GM21825 (cell line): ENCODE data around the gene DVL2.
"Not testable (repeated sequence)": the region's sequence is repeated elsewhere in the genome, so short reads cannot be mapped to it uniquely, and the experiment has no call there.

ENCODE experiments used
- ATAC-seq: cut with Tn5 transposase; IDR thresholded peaks from one replicate; pipeline ENCODE4 v1.9.1; 2021; ENCODE audit warnings: mild to moderate bottlenecking, moderate library complexity; ENCODE audit not compliant: unreplicated experiment

DVL2 gene

DNA sequence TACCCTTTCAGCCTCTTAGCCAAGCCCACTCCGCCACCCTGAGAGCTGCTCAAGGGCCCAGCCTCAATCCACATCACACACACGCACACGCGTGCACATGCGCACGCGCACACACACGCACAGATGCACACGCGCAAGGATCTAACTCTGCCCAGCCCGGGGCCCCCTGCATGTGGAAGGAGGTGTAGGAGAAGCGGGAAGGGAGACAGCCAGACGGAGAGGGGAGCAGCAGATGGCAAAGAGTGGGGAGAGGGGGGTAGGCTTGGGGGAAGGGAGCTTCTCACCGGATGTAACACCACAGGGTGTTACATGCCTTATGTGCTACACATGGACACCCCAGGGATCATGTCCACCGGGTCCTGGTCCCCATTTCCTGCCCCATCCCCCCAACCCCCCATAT is 30.0 kb downstream of the DVL2 start:
- ATAC-seq = no peak

GRCh38 chr17:7203391-7203790 is 30.9 kb downstream of the DVL2 start:
- ATAC-seq = no peak

GRCh38 chr17:7196651-7197401 is 37.5 kb downstream of the DVL2 start:
- no peak for ATAC-seq

DNA sequence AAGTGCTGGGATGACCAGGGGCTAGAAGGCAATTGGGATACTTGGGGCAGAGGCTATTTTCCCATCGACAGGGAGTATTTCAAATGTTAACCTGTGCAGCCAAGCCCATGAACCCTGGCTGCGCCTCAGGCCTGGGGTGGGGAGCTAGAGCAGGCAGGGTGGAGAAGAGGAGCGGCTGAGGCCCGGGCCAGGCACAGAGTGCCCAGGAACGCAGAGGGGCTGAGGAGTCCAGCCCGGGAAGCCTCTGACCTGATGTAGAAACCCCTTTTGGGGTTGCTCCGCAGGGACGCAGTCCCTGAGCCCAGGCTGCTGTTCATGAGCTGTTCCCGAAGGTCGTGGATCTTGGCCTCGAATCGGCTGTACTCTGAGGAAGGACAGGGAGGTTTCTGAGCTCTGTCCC is 38.3 kb downstream of the DVL2 start:
- ATAC-seq = no peak

GRCh38 chr17:7192271-7192937 is 41.9 kb downstream of the DVL2 start:
- no peak for ATAC-seq

DNA sequence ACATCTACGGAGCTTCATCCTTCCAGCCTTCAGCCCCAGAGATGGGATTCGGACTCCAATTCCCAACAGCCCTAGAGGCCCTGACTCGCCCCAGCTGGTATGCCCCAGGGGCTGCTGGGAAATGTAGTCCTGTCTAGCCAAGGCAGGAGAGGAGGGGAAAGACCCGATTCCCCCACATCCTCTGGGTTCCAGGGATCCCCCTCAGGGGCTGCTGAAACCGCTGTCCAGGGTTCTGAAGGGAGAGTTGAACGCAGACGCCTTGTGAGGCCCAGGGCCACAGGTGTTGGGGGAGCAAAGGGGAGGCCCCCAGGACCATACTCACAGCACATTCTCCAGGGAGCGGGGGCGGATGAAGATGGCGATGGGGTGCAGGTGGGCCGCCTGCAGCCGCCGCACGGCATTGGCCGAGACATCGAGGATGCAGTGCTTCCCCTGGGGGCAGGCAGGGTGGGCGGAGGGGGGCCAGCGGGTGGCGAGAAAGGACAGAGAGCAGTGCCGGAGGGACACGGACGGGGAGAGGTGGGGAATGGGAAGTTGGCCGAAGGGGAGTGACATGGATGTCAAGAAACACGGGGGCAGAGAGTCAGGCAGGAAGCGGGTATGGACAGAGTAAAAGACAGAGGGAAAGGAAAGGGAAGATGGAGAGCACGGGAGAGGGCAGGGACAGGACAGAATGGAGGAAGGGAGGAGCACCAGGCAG is 42.6 kb downstream of the DVL2 start:
- no peak for ATAC-seq

GRCh38 chr17:7191069-7191468 is 43.2 kb downstream of the DVL2 start:
- no peak for ATAC-seq

DNA sequence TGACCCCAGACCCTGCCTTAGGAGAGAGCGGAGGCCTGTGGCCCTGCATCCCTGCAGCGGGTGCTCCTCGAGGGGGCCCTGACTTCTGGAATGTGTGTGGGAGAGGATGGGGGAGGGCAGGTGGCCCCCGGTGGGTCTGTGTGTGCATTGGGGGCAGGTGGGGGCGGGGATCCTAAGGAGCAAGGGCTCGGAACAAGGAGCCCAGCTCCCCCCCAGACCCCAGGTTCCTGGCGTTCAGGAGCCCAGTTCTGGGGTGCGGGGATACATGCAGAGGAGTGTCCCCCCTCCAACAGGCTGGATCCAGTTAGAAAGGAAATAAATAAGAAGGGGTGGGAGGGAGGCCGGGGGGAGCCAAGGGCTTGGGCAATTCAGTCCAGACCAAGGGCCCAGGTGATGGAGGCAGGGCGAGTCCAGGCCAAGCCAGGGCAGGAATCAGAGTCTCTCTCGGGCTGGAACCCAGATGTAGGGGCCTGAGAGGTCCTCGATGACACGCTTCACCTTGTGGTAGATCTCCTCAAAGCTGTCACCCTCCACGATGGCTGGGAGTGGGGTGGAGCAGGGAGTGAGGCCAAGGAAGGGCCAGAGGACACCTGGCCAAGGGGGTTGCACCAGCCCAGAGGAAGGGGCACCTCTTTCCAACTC is 43.9 kb downstream of the DVL2 start:
- no peak for ATAC-seq

DNA sequence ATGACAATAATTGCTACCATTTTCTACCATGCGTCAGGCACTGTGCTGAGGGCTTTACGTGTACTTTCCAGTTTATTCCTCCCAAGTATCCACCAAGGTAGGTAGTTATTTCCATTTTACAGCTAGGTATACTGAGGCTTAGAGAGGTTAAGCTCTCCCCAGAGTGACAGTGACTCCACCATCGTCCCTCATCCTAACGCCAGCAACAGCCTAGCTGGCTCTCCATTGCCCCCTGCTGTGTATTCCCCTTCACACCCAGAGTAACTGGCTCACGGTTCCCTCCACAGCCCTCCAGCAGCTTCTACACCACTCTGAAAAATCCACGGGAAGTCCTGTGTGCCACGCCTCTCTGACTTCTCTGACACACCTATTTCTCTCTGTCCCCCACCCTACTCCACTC is 48.1 kb downstream of the DVL2 start:
- no peak for ATAC-seq

- no peak for ATAC-seq
Observed at GRCh38 chr17:7184647-7185046, 49.7 kb downstream of the DVL2 start.

GRCh38 chr17:7184091-7184488 is 50.2 kb downstream of the DVL2 start:
- no peak for ATAC-seq

GRCh38 chr17:7183433-7184090 is 50.8 kb downstream of the DVL2 start:
- no peak for ATAC-seq

- not testable (repeated sequence) for ATAC-seq
Observed at GRCh38 chr17:7182101-7182500, 52.2 kb downstream of the DVL2 start.

DNA sequence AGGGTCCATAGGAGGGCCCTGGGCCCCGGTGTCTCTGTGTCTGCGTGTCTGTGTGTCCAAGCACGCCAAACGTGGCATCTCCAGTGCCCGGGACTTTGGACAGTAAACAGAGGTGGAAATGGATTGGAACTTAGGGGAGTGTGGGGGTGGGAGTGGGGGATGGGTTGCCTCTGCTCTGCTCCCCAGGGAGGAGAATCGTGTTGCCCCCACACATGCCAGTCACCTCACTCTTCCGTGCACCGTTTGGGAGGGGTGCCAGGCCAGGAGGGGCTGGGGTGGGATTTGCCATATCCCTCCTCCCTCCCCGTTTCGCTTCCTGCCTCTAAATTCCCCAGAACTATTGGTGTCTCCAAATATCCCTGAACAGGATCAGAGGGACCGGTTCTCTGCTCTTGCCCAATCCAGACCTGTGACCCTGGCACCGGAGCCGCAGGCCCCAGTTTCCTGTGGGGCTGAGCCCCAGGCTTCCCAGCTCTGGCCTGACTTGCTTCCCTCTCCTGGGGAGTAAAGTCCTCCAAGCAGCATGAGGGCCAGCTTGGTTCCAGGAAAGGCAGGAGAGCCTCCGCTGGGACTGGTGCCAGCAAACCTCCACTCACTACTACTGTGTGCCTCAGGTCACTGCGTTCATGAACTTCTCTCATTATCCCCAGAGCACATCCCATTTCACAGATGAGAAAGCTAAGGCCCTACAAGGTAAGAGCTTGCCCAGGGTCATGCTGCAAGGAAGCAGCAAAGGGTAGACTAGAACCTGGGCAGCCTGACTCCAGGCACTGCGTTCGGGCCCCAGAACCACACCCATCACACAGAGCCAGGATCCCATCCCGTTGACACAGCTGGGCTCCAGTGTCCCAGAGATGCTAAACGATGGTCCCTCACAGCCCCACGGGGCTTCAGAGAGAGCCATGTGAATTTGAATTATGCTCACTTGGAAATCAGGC is 54.7 kb downstream of the DVL2 start, which contains the start of gene ASGR1:
ASGR1 (minus strand) TSS at position 54 of the 938 bp plus-strand sequence. CDS start 807 bp downstream, outside the sequence.
- ATAC-seq = no peak

GRCh38 chr17:7178973-7179316 is 55.4 kb downstream of the DVL2 start:
- no peak for ATAC-seq

- no peak for ATAC-seq
Observed at GRCh38 chr17:7177954-7178477, 56.3 kb downstream of the DVL2 start.

- no peak for ATAC-seq
Observed at GRCh38 chr17:7177191-7177953, 56.9 kb downstream of the DVL2 start.

- no peak for ATAC-seq
Observed at GRCh38 chr17:7176841-7177190, 57.5 kb downstream of the DVL2 start.
